Measurements from ENCODE around the gene ADGRL2.

ADGRL2 gene

DNA sequence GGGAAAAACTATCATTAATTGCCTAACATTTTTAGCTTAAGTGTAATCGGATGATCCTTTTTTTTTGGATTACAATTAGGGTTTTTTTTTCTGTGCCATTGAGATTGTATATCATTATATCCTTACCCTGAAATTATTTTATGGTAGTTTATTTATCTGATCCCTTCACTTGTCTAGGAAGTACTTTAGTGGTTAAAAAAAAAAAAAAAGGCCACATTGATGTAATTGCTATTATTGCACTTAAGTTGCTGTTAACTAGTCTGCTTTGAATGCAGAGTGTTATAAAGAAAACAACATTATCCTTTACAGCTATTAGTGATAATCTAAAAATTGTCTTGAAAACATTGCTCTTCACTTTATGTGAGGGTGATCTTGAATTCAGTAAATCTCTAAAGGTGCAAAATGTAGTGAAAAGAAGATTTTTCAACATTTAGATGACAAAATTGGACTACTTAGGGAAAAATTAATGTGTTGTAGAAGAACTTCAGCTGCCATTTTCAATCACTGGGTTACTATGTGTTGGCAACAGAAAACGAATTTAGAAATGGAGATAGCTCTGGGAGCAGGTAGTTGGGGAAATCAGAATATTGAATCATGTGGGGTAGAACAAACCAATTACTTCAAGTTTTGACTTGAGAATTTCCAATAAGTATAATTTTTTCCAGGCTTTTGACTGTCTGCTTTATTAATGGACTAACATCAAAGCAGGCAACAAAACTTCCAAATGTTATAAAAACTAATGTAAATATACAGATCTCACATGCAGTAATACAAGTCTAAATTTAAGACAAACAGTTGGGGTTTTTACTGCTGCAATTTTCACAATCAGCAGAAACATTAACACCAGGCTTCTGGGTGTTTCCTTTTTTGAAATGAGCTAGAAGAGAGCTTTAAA, 5.0 kb downstream of the ADGRL2 start:
- no peak for DNase-seq (ENCODE audit: low spot score)

- no peak for DNase-seq (ENCODE audit: low spot score)
These were observed 5.7 kb downstream of the ADGRL2 start for GRCh38 chr1:81806432-81806770.

DNA sequence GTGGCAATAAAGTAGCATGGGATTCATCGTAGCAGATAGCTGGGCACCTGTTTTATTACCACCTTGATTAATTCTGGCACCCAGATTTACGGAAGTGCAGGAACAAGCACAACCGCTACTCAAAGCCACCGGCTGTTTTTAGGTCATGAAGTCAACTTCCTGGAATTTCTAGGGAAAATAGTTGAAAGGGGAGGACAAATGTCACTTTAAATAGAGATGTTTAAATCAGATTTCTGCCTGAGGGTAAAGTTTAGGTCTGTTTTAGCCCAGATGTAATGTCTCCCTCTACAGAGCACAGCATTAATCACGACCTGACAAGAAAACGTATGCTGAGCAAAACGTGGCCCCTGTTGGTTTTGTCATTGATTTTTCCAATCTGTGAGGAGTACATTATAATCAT, 8.0 kb downstream of the ADGRL2 start:
- DNase-seq (ENCODE audit: low spot score): peak; percentile 4

GRCh38 chr1:81809808-81810207, 9.1 kb downstream of the ADGRL2 start:
- no peak for DNase-seq (ENCODE audit: low spot score)

DNA sequence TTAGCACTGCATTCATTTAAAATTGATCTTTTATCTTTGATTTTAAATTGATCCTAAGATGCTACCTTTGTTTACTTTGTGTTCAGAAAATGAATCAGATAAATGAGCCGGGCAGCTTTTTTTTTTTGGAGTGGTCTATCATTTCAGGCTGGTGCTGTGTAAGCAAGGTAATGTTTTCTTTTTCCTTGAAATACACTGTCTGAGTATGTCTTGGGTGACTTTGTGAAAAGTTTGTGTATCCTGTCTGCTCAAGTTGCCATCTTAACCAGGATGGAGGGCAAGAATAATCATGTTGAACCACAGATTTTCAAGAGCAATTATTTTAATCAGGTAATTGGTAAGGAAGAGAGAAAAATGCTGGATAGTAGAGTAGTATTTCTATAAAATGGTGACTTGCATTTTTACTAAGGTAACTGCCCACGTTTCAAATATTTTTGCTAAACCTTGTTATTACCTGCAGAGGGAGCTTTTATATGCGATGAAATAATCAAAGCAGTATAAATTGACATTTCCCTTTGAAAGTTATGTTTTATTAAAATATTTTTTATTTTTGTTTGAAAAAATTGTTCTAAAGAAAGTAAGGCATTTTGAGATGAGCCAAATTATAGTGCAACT, 11.1 kb downstream of the ADGRL2 start:
- DNase-seq (ENCODE audit: low spot score): no peak

- no peak for DNase-seq (ENCODE audit: low spot score)
These were observed 12.0 kb downstream of the ADGRL2 start for GRCh38 chr1:81812712-81813111.

- DNase-seq (ENCODE audit: low spot score): no peak
These were observed 13.0 kb downstream of the ADGRL2 start for GRCh38 chr1:81813691-81814090.

GRCh38 chr1:81819613-81820012, 18.9 kb downstream of the ADGRL2 start:
- no peak for DNase-seq (ENCODE audit: low spot score)

- no peak for DNase-seq (ENCODE audit: low spot score)
These were observed 20.0 kb downstream of the ADGRL2 start for GRCh38 chr1:81820765-81821164.

DNA sequence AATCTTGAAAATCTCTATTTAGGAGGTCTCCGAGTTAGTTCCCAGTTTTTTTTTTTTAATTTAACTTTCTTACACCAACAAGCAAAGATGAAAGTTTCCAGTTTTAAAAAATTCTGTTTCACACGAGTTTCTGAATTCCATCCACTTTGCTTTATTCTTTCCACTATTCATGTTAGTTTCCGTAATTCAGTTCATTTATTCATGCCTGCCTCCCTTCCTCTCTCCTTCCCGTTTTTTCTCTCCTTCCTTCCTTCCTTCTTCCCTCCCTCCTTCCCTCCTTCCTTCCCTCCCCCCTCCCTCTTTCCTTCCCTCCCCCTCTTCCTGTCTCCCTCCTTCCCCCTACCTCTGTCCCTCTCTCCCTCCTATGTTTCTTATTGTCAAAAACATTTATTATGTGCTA, 22.3 kb downstream of the ADGRL2 start:
- no peak for DNase-seq (ENCODE audit: low spot score)

GRCh38 chr1:81824759-81825158, 24.0 kb downstream of the ADGRL2 start:
- DNase-seq (ENCODE audit: low spot score): no peak

DNA sequence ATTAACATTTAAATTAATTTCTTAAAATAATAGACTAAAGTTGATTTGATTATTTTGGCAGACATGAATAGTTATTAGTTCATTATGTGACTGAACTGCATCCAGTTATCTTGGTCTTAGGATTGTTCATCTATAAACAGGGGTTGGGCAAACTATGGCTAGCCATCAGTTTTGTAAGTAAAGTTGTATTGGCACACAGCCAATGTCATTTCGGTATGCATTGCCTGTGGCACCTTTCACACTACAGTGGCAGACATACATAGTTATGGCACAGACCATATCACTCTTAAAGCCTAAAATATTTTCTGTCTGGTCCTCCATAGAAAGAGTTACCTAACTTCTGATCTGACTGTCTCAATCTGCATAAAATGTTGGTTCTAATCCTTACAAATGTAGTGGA, 27.2 kb downstream of the ADGRL2 start:
- no peak for DNase-seq (ENCODE audit: low spot score)

GRCh38 chr1:81832573-81832972, 31.8 kb downstream of the ADGRL2 start:
- no peak for DNase-seq (ENCODE audit: low spot score)

- no peak for DNase-seq (ENCODE audit: low spot score)
These were observed 33.0 kb downstream of the ADGRL2 start for GRCh38 chr1:81833722-81834121.

- DNase-seq (ENCODE audit: low spot score): no peak
These were observed 33.5 kb downstream of the ADGRL2 start for GRCh38 chr1:81834268-81834667.

- no peak for DNase-seq (ENCODE audit: low spot score)
These were observed 34.4 kb downstream of the ADGRL2 start for GRCh38 chr1:81834921-81835698.

- no peak for DNase-seq (ENCODE audit: low spot score)
These were observed 35.4 kb downstream of the ADGRL2 start for GRCh38 chr1:81836007-81836626.

GRCh38 chr1:81838600-81839218, 38.0 kb downstream of the ADGRL2 start:
- DNase-seq (ENCODE audit: low spot score): no peak

- DNase-seq (ENCODE audit: low spot score): no peak
These were observed 40.1 kb downstream of the ADGRL2 start for GRCh38 chr1:81840805-81841204.

GRCh38 chr1:81841795-81842194, 41.1 kb downstream of the ADGRL2 start:
- no peak for DNase-seq (ENCODE audit: low spot score)

- no peak for DNase-seq (ENCODE audit: low spot score)
These were observed 43.7 kb downstream of the ADGRL2 start for GRCh38 chr1:81844477-81844876.

GRCh38 chr1:81846630-81847029, 45.9 kb downstream of the ADGRL2 start:
- DNase-seq (ENCODE audit: low spot score): no peak

Data from iPS-NIHi11 (cell line).